HT-29 (cell line): ENCODE results near the gene KDSR. TPM values are rescaled to one million over a fixed set of nuclear protein-coding genes. Genes with fewer than 3 reads are reported as not detected.

Experiments
- DNase-seq: peaks from one replicate; pipeline ENCODE4 v3.0.0-alpha.2; 2015; ENCODE audit warnings: low spot score
- total RNA-seq: library from RNA; depleted of rRNA; stranded (reverse); fragments of >200 nt; shearing (Covaris generic); gene quantifications from 2 replicates; pipeline ENCODE4 v1.2.3, GENCODE V29; 2014; rRNA removed

The KDSR gene
- 24.1 and 31.3 TPM in 2 replicates for total RNA-seq

GRCh38 chr18:63367053-63367953 is at the start of gene KDSR:
Gene KDSR, minus strand, starts transcription at chr18:63367206. Its CDS starts 88 bp downstream, at chr18:63367118.
- DNase-seq = peak; percentile 90

- no peak for DNase-seq
These were observed 45.9 kb upstream of the KDSR start for GRCh38 chr18:63412953-63413352.

GRCh38 chr18:63410792-63411191 is 43.8 kb upstream of the KDSR start:
- DNase-seq = no peak

GRCh38 chr18:63409301-63409700 is 42.3 kb upstream of the KDSR start:
- no peak for DNase-seq

DNA sequence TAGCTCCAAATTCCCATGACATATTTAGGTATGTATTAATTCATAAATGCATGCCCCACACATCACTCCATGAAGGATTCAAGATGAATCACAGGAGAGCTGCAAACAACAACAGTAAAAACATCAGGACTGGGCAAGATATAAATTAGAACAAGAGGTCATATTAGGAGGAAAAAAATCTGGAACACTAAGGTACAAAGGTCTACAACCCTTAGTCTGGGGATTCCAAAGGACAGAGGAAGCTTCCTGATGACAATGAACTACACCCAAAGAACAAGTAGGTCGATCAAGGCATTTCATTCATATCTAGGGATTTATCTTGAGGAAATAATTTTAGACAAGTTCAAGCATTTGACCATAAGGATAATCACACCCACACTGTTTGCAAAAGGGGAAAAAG is 40.7 kb upstream of the KDSR start:
- DNase-seq = no peak

- DNase-seq = no peak
These were observed 39.0 kb upstream of the KDSR start for GRCh38 chr18:63405986-63406385.

GRCh38 chr18:63402246-63403162 is 35.5 kb upstream of the KDSR start:
- DNase-seq = no peak

DNA sequence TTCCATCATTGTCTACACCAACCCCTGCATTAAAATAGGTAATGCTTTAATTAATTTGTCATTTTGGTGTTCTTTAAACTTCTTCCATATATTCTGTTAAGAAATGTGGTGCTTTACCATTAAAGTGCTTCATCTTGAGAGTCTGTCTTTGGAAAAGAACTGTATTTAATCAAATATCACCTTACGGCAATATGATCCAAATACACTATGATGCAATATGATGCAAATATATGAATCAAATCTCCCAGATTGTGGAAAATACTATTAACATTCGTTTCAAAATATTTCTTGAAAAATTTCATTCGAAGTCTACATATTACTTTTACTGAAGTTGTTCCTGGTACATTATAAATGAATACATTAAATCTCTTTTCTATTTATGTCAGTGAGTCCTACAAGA is 32.3 kb upstream of the KDSR start:
- no peak for DNase-seq

DNA sequence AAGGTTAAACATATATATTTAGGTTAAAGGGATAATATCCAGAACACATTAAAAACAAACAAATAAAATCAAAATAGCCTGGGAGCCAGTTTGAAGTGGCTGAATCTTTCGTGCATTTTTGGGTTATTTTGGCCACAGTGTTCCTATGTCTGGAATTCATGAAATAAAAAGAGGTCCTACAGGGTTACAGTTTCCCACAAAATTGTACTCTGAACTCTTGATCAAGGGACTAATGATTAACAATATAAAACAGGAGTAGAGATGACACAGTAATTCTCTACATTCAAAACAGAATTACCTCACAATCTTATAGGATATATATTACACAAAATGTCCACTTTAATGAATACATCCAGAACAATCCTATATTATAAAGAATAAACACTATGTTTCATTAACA is 30.3 kb upstream of the KDSR start:
- no peak for DNase-seq

- no peak for DNase-seq
These were observed 28.5 kb upstream of the KDSR start for GRCh38 chr18:63395503-63395902.

DNA sequence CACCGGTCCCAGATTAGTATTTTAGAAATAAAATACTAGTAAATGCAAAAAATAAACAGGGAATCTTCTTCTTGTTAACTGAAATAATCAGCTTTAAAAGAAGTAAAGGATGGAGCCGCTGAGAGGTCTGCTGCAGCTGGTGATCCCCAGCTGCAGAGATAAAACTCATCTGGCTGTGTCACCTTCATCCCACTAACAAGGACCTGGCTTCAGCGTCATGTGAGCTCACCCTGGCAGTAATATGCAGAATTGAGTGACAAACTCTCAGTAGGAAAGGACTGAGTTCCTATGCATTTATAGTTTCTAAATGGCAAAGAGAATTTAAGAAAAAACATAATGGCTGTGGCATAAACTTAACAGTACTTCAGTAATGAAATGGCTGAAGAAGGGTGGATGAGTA is 27.9 kb upstream of the KDSR start:
- no peak for DNase-seq

DNA sequence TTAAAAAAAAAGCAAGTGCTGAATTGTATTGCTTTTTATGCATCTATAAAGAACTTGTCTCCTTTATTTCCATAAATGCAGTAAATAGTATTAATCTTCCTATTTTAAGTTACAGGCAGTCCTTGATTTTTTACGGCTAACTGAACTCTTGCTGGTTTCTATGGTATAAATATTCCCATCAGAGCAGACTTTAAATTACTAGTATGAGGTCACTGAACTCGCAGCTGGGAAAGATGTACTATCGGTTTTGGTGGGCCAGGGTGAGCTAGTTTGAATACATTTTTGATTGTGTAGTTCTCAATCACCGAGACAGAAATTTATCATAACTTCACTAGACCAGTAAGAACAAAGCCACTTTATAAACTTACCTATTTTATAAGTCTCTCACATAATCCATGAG is 20.9 kb upstream of the KDSR start:
- no peak for DNase-seq

DNA sequence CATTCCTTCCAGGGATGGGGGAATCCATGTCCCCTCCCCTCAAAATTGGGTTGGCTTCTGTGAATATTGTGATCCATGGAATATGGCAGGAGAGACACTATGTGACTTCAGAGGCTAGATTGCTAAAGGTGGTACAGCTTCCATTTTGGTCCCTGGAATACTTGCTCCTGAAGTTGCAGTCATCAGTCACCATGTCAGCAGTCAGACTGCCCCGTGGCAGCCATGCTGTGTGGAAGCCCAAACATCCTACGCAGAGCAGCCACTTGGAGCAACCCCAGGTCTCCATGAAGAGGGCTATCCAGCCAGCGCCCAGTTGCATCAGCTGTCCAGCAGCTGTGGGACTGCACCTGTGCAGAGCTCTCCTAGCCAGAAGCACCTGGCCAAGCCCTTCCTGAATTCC is 15.8 kb upstream of the KDSR start:
- no peak for DNase-seq

DNA sequence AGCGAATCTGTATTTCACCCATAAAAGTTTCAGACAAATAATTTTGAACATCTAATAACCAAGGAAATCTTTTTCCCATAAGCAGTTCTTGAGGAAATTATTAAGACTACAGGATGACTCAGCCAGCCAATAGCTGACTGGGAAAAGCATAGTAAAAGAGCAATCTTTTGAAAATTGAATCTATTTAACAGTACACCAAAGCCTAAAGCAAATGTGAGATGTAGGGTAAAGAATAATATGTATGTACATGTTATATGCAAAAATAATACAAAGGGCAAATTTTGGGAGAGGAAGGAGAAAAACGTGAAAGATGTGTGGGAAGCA is 12.6 kb upstream of the KDSR start:
- DNase-seq = no peak

DNA sequence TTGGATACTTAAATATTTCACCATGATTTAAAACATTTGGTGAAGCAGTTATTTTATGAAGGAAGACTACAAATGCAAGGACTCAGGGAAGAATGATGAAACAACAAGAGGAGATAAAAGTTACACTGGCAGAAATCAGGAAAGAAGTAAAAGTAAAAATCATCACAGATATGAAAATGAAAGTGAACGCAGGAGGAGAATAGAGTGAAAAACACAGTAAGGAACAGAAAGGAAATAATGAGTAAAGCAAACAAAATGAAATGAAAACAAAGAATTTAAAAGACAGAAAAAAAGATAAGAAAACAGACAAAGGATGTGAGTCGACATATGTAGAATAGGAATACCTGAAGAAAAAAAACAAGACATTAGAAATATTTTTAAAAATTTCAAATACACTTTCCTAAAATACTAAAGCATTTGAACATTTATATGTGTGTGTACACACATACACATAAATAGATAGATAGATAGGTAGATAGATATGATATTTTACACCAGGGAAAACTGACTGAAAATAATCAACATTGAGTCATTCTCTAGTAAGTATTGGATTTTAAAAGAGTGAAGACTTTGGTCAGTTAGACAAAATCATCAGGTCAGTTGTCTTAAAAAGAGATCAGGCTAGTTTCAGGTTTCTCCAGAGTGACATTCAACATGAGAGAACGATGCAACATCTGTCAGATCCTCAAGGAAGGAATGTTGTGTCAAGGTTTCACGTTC is 12.1 kb upstream of the KDSR start:
- no peak for DNase-seq

- DNase-seq = no peak
These were observed 10.4 kb upstream of the KDSR start for GRCh38 chr18:63377275-63377980.

GRCh38 chr18:63376538-63376937 is 9.5 kb upstream of the KDSR start:
- no peak for DNase-seq

- no peak for DNase-seq
These were observed 7.5 kb upstream of the KDSR start for GRCh38 chr18:63374540-63374939.

GRCh38 chr18:63373161-63373560 is 6.2 kb upstream of the KDSR start:
- DNase-seq = no peak

DNA sequence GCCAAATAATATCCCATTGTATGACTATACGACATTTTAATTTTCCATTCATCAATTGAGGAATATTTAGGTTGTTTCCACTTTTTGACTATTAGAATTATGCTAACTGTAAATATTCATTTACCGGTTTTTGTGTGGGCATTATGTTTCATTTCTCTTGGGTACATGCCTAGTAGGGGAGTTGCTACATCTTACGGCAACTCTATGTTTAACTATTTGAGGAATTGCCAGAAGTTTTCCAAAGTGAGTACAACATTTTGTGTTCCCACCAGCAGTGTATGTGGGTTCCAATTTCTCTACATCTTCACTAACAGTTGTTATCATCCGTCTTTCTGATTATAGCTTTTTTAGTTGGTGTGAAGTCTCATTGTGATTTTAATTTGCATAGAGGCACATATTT is 1.6 kb upstream of the KDSR start:
- no peak for DNase-seq
